ENCODE data around the gene SERPINA5. TPM values are rescaled to one million over a fixed set of nuclear protein-coding genes. Genes with fewer than 3 reads are reported as not detected.
A peak's percentile ranks its signal among the peaks of the same experiment; 100 is the strongest.

The SERPINA5 gene
- polyA plus RNA-seq, 4 donors: 0.54 to 8.6 (median 1.7) TPM; not detected in 1

DNA sequence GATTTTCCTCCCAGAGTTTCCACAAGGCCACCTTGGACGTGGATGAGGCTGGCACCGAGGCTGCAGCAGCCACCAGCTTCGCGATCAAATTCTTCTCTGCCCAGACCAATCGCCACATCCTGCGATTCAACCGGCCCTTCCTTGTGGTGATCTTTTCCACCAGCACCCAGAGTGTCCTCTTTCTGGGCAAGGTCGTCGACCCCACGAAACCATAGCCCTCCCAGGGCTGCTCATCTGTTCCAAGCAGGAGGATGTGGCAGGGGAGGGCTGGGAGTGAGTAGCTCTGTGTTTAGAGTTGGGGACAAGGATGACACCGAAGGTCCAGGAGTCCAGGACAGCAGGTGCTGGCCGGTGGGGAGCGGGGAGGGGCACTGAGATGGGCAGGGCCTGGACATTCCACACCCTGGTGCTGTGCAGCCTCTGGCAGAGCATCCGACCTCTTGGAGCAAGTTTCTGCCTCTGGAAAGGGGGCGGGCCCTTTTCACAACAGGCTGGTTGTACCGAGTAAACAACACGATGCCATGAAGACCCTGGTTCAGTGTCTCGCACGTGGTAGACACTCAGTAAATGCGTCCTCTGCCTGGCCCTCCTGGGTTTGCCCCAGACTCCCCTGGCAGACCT is 11.7 kb upstream of the SERPINA5 start:
- H3K27ac ChIP-seq (ENCODE audit: low read depth in 1 of 3, low read length in 2 of 3): no peak overlapping the region
- FAIRE-seq (no peak), DNase-seq (no peak)
- H3K27me3 ChIP-seq (ENCODE audit: control insufficient read depth in 3 of 3, insufficient read depth in 3 of 3, low read length in 3 of 3): no peaks in the 10 kb centered on the region
- peaks cover 0 to 4% of the 10 kb centered on the region in 2 donors for H3K9me3 ChIP-seq (ENCODE audit: control insufficient read depth in 2 of 2, insufficient read depth in 1 of 2, low read depth in 1 of 2, low read length in 1 of 2)
- WGBS, 3 donors: 82 to 88% (median 84%) methylated on average over 20 of the region's 20 CpGs
- H3K4me1 ChIP-seq (ENCODE audit: control insufficient read depth in 3 of 3, insufficient read depth in 2 of 3, low read depth in 1 of 3, low read length in 2 of 3): peaks cover 0 to 7% (median 0%) of the 10 kb centered on the region in 3 donors
- H3K36me3 ChIP-seq (ENCODE audit: control insufficient read depth in 3 of 3, insufficient read depth in 2 of 3, low read depth in 1 of 3, low read length in 3 of 3): peaks cover 0 to 10% (median 0%) of the 10 kb centered on the region in 3 donors
- H3K4me3 ChIP-seq (ENCODE audit: low read depth in 1 of 3, low read length in 3 of 3): no peak overlapping the region

DNA sequence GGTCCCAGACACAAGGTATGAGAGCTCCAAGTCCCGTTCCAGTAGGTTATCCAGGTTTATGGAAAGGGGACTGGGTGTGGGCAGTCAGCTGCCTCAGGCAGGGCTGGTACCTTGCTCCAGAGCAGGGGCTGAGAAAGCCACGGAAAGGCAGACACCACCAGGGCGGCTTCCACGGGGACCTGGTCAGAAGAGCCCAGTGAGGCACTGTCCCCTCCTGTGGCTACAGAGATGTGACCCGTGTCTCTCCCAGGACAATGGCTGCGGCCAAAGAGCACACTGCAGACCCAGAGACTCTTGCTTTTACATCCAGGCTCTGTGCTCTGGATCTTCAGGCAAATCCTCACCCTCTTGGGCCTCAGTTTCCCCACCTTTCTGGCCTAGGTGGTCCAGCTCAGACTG is 11.2 kb upstream of the SERPINA5 start:
- Histone ChIP-seq H3K9me3 (ENCODE audit: control insufficient read depth in 2 of 2, insufficient read depth in 1 of 2, low read depth in 1 of 2, low read length in 1 of 2) (peaks cover 0 to 2% of the 10 kb centered on the region in 2 donors), H3K4me1 (ENCODE audit: control insufficient read depth in 3 of 3, insufficient read depth in 2 of 3, low read depth in 1 of 3, low read length in 2 of 3) (peaks cover 0 to 7% (median 0%) of the 10 kb centered on the region in 3 donors), H3K27ac (ENCODE audit: low read depth in 1 of 3, low read length in 2 of 3) (no peak overlapping the region), H3K36me3 (ENCODE audit: control insufficient read depth in 3 of 3, insufficient read depth in 2 of 3, low read depth in 1 of 3, low read length in 3 of 3) (peaks cover 0 to 10% (median 0%) of the 10 kb centered on the region in 3 donors), H3K4me3 (ENCODE audit: low read depth in 1 of 3, low read length in 3 of 3) (no peak overlapping the region), H3K27me3 (ENCODE audit: control insufficient read depth in 3 of 3, insufficient read depth in 3 of 3, low read length in 3 of 3) (no peaks in the 10 kb centered on the region)
- FAIRE-seq (no peak), DNase-seq (no peak)
- WGBS, 3 donors: 87% methylated on average over 6 of the region's 6 CpGs

DNA sequence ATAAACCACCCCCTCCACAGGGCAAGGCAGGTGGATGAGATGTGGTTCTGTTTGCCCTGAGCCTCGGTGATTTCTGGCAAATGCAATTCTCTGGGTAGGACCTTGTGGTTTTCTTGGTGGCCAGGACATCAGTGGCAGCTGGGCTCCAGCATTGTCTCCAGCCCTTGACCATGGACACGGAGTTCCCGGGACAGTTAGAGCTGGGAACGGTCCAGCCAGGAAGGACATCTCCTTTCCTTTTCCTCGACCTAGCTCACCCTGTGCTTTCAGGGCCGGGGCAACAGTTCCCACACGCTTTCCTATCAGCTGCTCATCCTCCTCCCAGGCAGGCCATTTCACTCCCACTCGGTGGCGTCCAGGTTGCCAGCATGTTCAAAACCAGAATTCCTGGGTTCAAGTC is 10.8 kb upstream of the SERPINA5 start:
- WGBS, 3 donors: 77 to 87% (median 87%) methylated on average over 9 of the region's 9 CpGs
- Histone ChIP-seq H3K4me3 (ENCODE audit: low read depth in 1 of 3, low read length in 3 of 3) (no peak overlapping the region), H3K27ac (ENCODE audit: low read depth in 1 of 3, low read length in 2 of 3) (no peak overlapping the region), H3K4me1 (ENCODE audit: control insufficient read depth in 3 of 3, insufficient read depth in 2 of 3, low read depth in 1 of 3, low read length in 2 of 3) (peaks cover 0 to 7% (median 0%) of the 10 kb centered on the region in 3 donors), H3K27me3 (ENCODE audit: control insufficient read depth in 3 of 3, insufficient read depth in 3 of 3, low read length in 3 of 3) (no peaks in the 10 kb centered on the region), H3K9me3 (ENCODE audit: control insufficient read depth in 2 of 2, insufficient read depth in 1 of 2, low read depth in 1 of 2, low read length in 1 of 2) (no peaks in the 10 kb centered on the region), H3K36me3 (ENCODE audit: control insufficient read depth in 3 of 3, insufficient read depth in 2 of 3, low read depth in 1 of 3, low read length in 3 of 3) (peaks cover 0 to 10% (median 0%) of the 10 kb centered on the region in 3 donors)
- FAIRE-seq: no peak
- no peak for DNase-seq

DNA sequence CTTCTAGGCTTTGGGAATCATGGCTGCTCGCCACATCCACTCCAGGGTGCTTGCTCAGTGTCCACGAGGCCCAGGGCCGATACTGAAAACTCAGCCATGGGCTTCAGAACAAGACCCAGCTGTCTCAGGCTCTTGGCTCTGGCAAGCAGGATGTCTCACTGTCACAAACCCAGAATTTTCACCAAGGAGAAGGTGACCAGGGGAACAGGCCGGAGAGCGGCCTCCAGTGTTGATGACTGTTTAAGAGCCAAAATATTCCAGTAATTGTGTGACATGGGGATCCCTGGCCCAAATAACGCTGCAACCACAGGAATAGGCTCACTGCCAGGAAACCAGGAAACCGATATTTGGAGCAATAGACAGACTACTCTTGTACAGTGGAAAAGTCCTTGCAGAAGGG is 9.8 kb upstream of the SERPINA5 start:
- no peaks in the 10 kb centered on the region for H3K9me3 ChIP-seq (ENCODE audit: control insufficient read depth in 2 of 2, insufficient read depth in 1 of 2, low read depth in 1 of 2, low read length in 1 of 2)
- H3K4me1 ChIP-seq (ENCODE audit: control insufficient read depth in 3 of 3, insufficient read depth in 2 of 3, low read depth in 1 of 3, low read length in 2 of 3): peaks cover 0 to 7% (median 0%) of the 10 kb centered on the region in 3 donors
- peak overlapping the region in 1 of 3 donors; percentile 1 for H3K27ac ChIP-seq (ENCODE audit: low read depth in 1 of 3, low read length in 2 of 3)
- H3K36me3 ChIP-seq (ENCODE audit: control insufficient read depth in 3 of 3, insufficient read depth in 2 of 3, low read depth in 1 of 3, low read length in 3 of 3): peaks cover 0 to 10% (median 0%) of the 10 kb centered on the region in 3 donors
- WGBS, 3 donors: 48 to 77% (median 73%) methylated on average over 7 of the region's 7 CpGs
- no peaks in the 10 kb centered on the region for H3K27me3 ChIP-seq (ENCODE audit: control insufficient read depth in 3 of 3, insufficient read depth in 3 of 3, low read length in 3 of 3)
- no peak for FAIRE-seq
- DNase-seq: no peak
- H3K4me3 ChIP-seq (ENCODE audit: low read depth in 1 of 3, low read length in 3 of 3): no peak overlapping the region

DNA sequence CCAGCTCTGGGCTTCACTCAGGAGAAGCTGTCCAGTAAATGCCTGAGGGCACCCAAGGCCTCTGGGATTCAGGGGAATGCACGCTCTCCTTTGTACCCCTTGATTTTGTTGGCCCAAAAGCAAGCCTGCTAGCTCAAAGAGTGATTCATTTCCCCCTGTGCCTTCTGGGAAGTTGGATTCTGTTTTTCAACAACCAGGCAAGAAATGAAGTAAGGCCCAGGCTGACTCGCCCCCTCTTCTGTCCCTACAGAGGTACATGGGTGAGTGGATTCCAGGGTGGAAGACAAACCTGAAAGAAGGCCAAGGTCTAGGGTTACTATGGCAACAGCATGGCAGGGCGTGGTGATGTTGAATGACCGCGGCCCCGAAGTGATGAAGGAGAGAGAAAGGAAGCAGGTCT is 9.3 kb upstream of the SERPINA5 start:
- H3K4me3 ChIP-seq (ENCODE audit: low read depth in 1 of 3, low read length in 3 of 3): no peak overlapping the region
- H3K9me3 ChIP-seq (ENCODE audit: control insufficient read depth in 2 of 2, insufficient read depth in 1 of 2, low read depth in 1 of 2, low read length in 1 of 2): no peaks in the 10 kb centered on the region
- peaks cover 0 to 7% (median 0%) of the 10 kb centered on the region in 3 donors for H3K4me1 ChIP-seq (ENCODE audit: control insufficient read depth in 3 of 3, insufficient read depth in 2 of 3, low read depth in 1 of 3, low read length in 2 of 3)
- DNase-seq (no peak), FAIRE-seq (no peak)
- peaks cover 0 to 10% (median 0%) of the 10 kb centered on the region in 3 donors for H3K36me3 ChIP-seq (ENCODE audit: control insufficient read depth in 3 of 3, insufficient read depth in 2 of 3, low read depth in 1 of 3, low read length in 3 of 3)
- H3K27me3 ChIP-seq (ENCODE audit: control insufficient read depth in 3 of 3, insufficient read depth in 3 of 3, low read length in 3 of 3): no peaks in the 10 kb centered on the region
- peak overlapping the region in 1 of 3 donors; percentile 1 for H3K27ac ChIP-seq (ENCODE audit: low read depth in 1 of 3, low read length in 2 of 3)
- 78 to 86% (median 85%) methylated on average over 6 of the region's 6 CpGs for WGBS, 3 donors

DNA sequence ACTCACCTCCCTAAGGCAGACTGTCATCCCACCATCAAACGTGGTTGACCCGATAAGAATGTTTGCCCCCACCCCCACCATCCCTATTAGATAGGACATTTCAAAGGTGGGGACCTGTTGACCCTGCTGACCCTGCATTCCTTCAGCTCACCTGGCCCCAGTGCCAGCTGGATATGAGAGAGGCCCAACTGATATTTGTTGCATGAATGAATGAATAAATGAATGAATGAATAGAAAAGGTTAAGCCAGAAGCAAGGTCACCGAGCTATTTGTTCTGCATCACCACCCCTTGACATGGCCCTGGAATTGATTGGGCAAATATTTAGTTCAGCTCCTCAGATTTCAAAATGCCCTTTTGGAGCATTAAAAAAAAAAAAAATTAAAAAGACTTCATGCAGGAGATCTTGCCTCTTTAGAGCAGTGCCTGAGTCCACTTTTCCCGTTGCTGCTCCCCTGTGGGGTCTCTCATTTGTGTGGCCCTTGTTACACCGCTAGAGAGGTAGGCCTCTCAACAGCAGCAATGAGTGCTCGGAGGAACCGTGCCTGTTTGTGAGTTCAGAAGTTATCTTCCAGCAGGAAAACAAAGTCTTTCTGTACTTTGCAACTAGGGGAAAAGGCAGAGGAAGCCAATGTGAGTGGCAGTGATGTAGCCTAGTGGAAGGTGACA is 8.5 kb upstream of the SERPINA5 start:
- Histone ChIP-seq H3K4me3 (ENCODE audit: low read depth in 1 of 3, low read length in 3 of 3) (no peak overlapping the region), H3K27ac (ENCODE audit: low read depth in 1 of 3, low read length in 2 of 3) (no peak overlapping the region), H3K27me3 (ENCODE audit: control insufficient read depth in 3 of 3, insufficient read depth in 3 of 3, low read length in 3 of 3) (no peaks in the 10 kb centered on the region), H3K36me3 (ENCODE audit: control insufficient read depth in 3 of 3, insufficient read depth in 2 of 3, low read depth in 1 of 3, low read length in 3 of 3) (peaks cover 0 to 10% (median 0%) of the 10 kb centered on the region in 3 donors), H3K4me1 (ENCODE audit: control insufficient read depth in 3 of 3, insufficient read depth in 2 of 3, low read depth in 1 of 3, low read length in 2 of 3) (peaks cover 0 to 7% (median 0%) of the 10 kb centered on the region in 3 donors), H3K9me3 (ENCODE audit: control insufficient read depth in 2 of 2, insufficient read depth in 1 of 2, low read depth in 1 of 2, low read length in 1 of 2) (no peaks in the 10 kb centered on the region)
- DNase-seq (peak in 1 of 2 donors; percentile 29), FAIRE-seq (no peak)
- 62 to 77% (median 63%) methylated on average over 7 of the region's 7 CpGs for WGBS, 3 donors

DNA sequence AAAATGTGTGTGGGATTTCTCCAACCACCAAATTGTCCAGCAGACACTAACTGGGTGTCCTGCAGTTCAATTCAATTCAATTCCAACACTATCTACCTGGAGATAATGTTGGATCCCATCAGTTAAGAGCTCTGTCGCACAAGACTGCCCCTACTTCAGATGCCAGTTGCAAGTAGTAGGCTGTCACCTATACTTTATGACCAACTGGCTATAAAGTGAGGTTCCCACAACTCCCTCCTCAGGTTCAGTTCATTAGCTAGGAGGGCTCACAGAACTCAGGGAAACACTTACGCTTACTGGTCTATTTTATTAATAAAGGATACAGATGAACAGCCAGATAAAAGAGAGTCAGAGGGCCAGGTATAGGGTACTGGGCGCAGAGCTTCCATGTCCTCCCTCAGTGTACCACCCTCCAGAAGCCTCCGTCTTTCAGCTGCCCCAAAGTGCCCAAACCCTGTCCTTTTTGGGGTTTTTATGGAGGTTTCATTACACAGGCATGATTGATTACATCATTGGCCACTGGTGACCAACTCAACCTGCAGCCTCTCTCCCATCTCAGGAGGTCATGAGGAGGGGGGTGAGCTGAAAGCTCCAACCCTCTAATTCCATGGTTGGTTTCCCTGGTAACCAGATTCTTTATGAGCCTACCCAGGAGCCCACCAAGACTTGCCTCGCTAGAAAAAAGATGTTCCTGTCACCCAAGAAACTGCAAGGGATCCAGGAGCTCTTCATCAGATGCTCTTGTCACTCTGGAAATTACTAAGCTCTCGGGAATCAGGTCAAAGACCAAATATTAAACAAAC is 7.5 kb upstream of the SERPINA5 start:
- no peak for FAIRE-seq
- 79 to 83% (median 81%) methylated on average over 6 of the region's 6 CpGs for WGBS, 3 donors

DNA sequence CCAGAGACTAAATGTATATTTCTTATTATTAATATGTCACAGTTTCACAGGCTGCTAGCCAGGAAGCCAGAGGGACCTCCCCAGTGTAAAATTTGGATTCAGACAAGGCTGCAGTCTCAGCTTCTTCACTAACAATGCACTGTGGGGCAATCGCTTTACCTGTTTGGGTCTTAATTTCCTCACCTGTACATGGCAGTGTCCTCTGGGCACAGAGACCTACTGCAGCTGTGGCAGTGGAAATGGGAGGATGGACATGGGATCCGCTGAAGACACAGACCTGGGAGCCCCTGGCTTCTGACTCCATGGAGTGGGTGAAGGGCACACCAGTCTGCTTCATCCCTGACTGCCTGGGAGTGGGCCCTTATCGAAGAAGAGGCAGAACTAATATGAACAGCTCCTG is 6.9 kb upstream of the SERPINA5 start:
- FAIRE-seq (no peak), DNase-seq (no peak)
- Histone ChIP-seq H3K27ac (ENCODE audit: low read depth in 1 of 3, low read length in 2 of 3) (no peak overlapping the region), H3K36me3 (ENCODE audit: control insufficient read depth in 3 of 3, insufficient read depth in 2 of 3, low read depth in 1 of 3, low read length in 3 of 3) (peaks cover 0 to 5% (median 0%) of the 10 kb centered on the region in 3 donors), H3K4me1 (ENCODE audit: control insufficient read depth in 3 of 3, insufficient read depth in 2 of 3, low read depth in 1 of 3, low read length in 2 of 3) (peaks cover 0 to 7% (median 0%) of the 10 kb centered on the region in 3 donors), H3K27me3 (ENCODE audit: control insufficient read depth in 3 of 3, insufficient read depth in 3 of 3, low read length in 3 of 3) (no peaks in the 10 kb centered on the region), H3K4me3 (ENCODE audit: low read depth in 1 of 3, low read length in 3 of 3) (no peak overlapping the region), H3K9me3 (ENCODE audit: control insufficient read depth in 2 of 2, insufficient read depth in 1 of 2, low read depth in 1 of 2, low read length in 1 of 2) (no peaks in the 10 kb centered on the region)
- 63 to 90% (median 68%) methylated on average over 3 of the region's 3 CpGs for WGBS, 3 donors

More for the DNA sequence above, 7.5 kb upstream of the SERPINA5 start:
- no peak overlapping the region for H3K4me3 ChIP-seq (ENCODE audit: low read depth in 1 of 3, low read length in 3 of 3)
- no peak for DNase-seq
- no peaks in the 10 kb centered on the region for H3K9me3 ChIP-seq (ENCODE audit: control insufficient read depth in 2 of 2, insufficient read depth in 1 of 2, low read depth in 1 of 2, low read length in 1 of 2)
- H3K36me3 ChIP-seq (ENCODE audit: control insufficient read depth in 3 of 3, insufficient read depth in 2 of 3, low read depth in 1 of 3, low read length in 3 of 3): peaks cover 0 to 8% (median 0%) of the 10 kb centered on the region in 3 donors
- H3K27ac ChIP-seq (ENCODE audit: low read depth in 1 of 3, low read length in 2 of 3): no peak overlapping the region
- H3K4me1 ChIP-seq (ENCODE audit: control insufficient read depth in 3 of 3, insufficient read depth in 2 of 3, low read depth in 1 of 3, low read length in 2 of 3): peaks cover 0 to 7% (median 0%) of the 10 kb centered on the region in 3 donors
- no peaks in the 10 kb centered on the region for H3K27me3 ChIP-seq (ENCODE audit: control insufficient read depth in 3 of 3, insufficient read depth in 3 of 3, low read length in 3 of 3)

Data from small intestine (tissue), 7 donors.